Measurements from ENCODE around the gene CACNA2D2.

GRCh38 chr3:50532062-50532705, 28.8 kb upstream of the CACNA2D2 start:
- no peak for TF ChIP-seq CTCF (IDR thresholded peaks at IDR 0.05)
- no peak for TF ChIP-seq POLR2A (IDR thresholded peaks at IDR 0.05)

Data from heart left ventricle (tissue), 13 donors.